HG03280 (cell line): ENCODE results near the gene CISTR.
"Not testable (repeated sequence)": the region's sequence is repeated elsewhere in the genome, so short reads cannot be mapped to it uniquely, and the experiment has no call there.

Experiments used
- ATAC-seq: cut with Tn5 transposase; IDR thresholded peaks from one replicate; pipeline ENCODE4 v1.9.1; 2021; ENCODE audit warnings: mild to moderate bottlenecking, moderate library complexity; ENCODE audit not compliant: unreplicated experiment

Gene CISTR

GRCh38 chr12:53765891-53766290, 14.1 kb upstream of the CISTR start:
- no peak for ATAC-seq

- no peak for ATAC-seq
These were observed 12.8 kb upstream of the CISTR start for GRCh38 chr12:53764615-53765014.

- not testable (repeated sequence) for ATAC-seq
These were observed 11.0 kb upstream of the CISTR start for GRCh38 chr12:53762793-53763192.

GRCh38 chr12:53761306-53761705, 9.5 kb upstream of the CISTR start:
- ATAC-seq, result no peak

GRCh38 chr12:53759261-53759660, 7.5 kb upstream of the CISTR start:
- no peak for ATAC-seq

- ATAC-seq, result no peak
These were observed 6.9 kb upstream of the CISTR start for GRCh38 chr12:53758730-53759103.

GRCh38 chr12:53758081-53758729, 6.4 kb upstream of the CISTR start:
- ATAC-seq, result no peak

GRCh38 chr12:53757101-53757770, 5.5 kb upstream of the CISTR start:
- peak; percentile 74 for ATAC-seq

- no peak for ATAC-seq
These were observed 4.7 kb upstream of the CISTR start for GRCh38 chr12:53756300-53757100.

GRCh38 chr12:53755893-53756292, 4.1 kb upstream of the CISTR start:
- ATAC-seq, result no peak

GRCh38 chr12:53755451-53755891, 3.7 kb upstream of the CISTR start:
- ATAC-seq, result no peak

- no peak for ATAC-seq
These were observed 3.0 kb upstream of the CISTR start for GRCh38 chr12:53754633-53755264.

- no peak for ATAC-seq
These were observed 2.4 kb upstream of the CISTR start for GRCh38 chr12:53754188-53754585.

GRCh38 chr12:53752621-53753020, 842 bp upstream of the CISTR start:
- ATAC-seq, result no peak

- no peak for ATAC-seq
These were observed 418 bp upstream of the CISTR start for GRCh38 chr12:53752192-53752601.

- no peak for ATAC-seq
These were observed 905 bp downstream of the CISTR start for GRCh38 chr12:53750812-53751335.

- ATAC-seq, result no peak
These were observed 1.6 kb downstream of the CISTR start for GRCh38 chr12:53749986-53750811.

- no peak for ATAC-seq
These were observed 3.5 kb downstream of the CISTR start for GRCh38 chr12:53748072-53748840.

- ATAC-seq, result no peak
These were observed 4.7 kb downstream of the CISTR start for GRCh38 chr12:53747095-53747494.
